Measurements from ENCODE around the gene AKAP8L.
"Not testable (repeated sequence)": the region's sequence is repeated elsewhere in the genome, so short reads cannot be mapped to it uniquely, and the experiment has no call there.

The AKAP8L gene

DNA sequence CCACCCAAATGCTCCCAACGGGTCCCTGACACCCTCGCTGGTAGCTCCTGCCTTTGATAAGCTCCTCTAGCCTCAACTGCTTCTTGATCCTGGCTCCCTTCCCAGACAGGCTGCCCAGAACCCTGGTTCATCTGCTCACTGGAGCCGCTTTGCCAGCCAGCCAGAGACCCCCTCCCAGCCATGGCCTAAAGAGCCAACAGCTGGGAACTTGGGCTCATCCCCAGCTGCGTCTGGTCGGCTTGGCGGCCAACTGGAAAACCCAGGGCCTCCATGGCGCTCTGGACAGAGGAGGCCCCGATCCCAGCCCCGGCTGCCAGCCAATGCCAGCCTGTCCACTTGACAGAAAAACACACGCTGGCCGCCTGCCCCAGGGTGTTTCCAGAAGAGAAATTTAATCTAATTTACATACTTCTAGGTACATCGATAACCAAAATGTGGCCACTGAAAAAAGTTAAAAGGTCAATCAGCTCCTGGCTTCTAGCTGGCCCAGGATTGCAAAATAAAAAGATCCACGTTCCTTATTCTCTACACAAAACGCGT is 3.0 kb upstream of the AKAP8L start:
- no peak for FAIRE-seq
- DNase-seq (ENCODE audit: insufficient read length, low spot score): no peak
- TF ChIP-seq, protein P1, sequence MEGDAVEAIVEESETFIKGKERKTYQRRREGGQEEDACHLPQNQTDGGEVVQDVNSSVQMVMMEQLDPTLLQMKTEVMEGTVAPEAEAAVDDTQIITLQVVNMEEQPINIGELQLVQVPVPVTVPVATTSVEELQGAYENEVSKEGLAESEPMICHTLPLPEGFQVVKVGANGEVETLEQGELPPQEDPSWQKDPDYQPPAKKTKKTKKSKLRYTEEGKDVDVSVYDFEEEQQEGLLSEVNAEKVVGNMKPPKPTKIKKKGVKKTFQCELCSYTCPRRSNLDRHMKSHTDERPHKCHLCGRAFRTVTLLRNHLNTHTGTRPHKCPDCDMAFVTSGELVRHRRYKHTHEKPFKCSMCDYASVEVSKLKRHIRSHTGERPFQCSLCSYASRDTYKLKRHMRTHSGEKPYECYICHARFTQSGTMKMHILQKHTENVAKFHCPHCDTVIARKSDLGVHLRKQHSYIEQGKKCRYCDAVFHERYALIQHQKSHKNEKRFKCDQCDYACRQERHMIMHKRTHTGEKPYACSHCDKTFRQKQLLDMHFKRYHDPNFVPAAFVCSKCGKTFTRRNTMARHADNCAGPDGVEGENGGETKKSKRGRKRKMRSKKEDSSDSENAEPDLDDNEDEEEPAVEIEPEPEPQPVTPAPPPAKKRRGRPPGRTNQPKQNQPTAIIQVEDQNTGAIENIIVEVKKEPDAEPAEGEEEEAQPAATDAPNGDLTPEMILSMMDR (IDR thresholded peaks at IDR 0.05; ENCODE audit: insufficient read depth, missing control alignments): no peak

DNA sequence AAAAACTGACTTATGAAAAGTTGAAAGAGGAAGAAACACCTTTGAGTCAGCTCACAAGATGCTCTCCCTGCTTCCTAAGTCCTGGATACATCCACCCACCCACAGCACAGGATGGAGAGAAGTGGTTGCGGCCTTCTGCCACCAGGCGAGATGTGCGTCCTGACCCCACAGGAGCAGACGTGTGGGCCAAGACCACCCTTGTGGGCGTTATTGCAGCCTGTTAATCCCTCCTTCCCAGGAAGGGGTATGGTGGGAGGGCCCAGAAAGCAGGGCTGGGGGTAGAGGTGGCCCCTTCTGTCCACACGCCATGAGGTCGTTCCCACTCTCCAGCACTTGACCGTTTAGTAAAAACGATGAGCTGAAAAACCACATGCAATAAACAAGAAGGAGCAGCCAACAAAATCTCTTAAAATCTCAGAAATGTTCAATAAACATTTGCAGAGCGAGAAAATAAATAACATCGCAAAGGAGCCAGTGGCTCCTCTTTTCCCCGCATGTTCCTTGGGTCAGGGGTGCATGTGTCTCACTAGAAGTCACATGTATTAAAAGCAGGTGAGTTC is 2.4 kb upstream of the AKAP8L start:
- TF ChIP-seq, protein P1 (IDR thresholded peaks at IDR 0.05; ENCODE audit: insufficient read depth, missing control alignments): no peak
- no peak for DNase-seq (ENCODE audit: insufficient read length, low spot score)
- no peak for FAIRE-seq

DNA sequence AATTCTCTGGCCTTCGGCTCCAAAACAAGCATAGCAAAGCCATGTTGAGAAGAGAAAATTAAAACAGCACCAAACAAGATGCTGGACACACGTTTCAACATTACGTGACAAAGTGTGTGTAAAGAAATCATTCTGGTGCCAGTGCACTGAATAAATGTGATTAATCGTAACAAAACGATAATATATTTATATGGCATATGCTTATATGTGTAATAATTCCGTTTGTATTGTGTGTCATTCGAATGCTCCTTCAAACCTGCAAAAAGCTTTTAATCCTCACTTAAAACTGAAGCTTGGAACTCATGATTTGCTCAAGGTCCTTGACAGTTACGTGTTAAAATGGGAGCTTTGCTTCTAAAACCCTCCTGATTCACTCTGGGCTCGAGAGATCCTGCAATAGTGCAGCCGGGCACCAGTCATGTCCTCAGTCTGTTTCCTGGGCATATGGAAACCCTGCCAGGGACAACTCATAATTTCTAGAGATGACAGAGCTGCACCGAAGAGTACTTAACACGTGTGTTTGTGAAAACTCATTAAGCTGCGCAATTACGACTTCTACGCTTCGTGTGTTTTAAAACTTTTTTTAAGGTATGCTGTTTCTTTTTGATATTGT is 731 bp upstream of the AKAP8L start:
- TF ChIP-seq, protein P1 (IDR thresholded peaks at IDR 0.05; ENCODE audit: insufficient read depth, missing control alignments): no peak
- FAIRE-seq (no peak), DNase-seq (ENCODE audit: insufficient read length, low spot score) (no peak)

DNA sequence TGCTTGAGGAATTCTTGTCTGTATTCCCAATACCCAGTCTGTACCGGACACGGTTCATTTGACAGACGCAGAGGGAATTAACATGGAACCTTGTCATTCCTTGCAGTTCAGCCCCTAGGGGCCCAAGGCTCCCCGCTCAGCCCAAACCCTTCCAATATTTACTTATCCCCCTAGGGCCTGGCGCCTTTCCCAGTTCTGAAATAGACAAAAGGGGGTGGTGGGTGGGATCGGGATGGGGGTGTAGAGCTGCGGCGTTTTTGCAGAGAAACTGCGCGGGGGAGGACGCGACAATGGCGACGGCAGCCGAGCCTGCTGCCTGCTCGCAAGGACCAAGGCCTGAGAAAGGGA is 583 bp downstream of the AKAP8L start:
- TF ChIP-seq, protein P1 (IDR thresholded peaks at IDR 0.05; ENCODE audit: insufficient read depth, missing control alignments): no peak
- DNase-seq (ENCODE audit: insufficient read length, low spot score) (no peak), FAIRE-seq (no peak)

DNA sequence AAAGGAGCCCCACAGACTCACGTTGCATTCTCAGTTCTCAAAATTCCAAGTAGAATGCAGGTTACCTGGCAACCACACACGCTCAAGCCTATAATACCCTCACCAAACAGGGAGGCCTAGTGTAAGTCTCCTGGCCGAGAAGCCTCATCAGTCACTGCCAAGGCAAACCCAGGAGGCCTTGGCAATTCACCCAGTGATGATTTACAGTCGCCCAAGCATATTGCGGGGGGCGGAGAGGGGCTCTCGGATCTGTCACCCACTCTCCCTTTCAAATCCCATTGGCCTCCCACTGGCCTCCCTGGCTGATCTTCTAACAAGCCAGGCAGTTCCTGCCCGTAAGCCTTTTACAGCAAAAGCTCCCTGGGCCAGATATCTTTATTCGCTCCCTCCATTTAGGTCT is 1.1 kb downstream of the AKAP8L start:
- DNase-seq (ENCODE audit: insufficient read length, low spot score): no peak
- TF ChIP-seq, protein P1 (IDR thresholded peaks at IDR 0.05; ENCODE audit: insufficient read depth, missing control alignments): no peak
- no peak for FAIRE-seq

DNA sequence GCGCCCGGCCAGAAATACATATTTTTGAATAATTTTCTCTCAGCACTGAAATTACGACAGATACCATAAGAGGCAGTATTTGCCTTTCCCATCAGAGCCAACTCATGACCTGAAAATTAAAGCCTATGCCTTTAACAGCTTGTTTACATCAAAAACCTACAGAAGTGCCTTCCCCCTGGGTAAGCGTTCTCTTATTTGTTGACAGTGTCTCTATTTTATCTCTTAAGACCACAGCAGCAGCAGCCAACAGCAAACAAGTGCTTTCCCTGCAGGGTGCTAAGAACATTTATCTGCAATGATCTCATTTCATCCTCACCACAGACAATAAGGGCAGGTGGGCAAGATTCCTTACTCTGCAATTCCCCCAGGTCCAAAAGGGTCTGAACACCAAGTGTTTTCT is 6.0 kb downstream of the AKAP8L start:
- DNase-seq (ENCODE audit: insufficient read length, low spot score) (no peak), FAIRE-seq (no peak)
- TF ChIP-seq, protein P1 (IDR thresholded peaks at IDR 0.05; ENCODE audit: insufficient read depth, missing control alignments): no peak

DNA sequence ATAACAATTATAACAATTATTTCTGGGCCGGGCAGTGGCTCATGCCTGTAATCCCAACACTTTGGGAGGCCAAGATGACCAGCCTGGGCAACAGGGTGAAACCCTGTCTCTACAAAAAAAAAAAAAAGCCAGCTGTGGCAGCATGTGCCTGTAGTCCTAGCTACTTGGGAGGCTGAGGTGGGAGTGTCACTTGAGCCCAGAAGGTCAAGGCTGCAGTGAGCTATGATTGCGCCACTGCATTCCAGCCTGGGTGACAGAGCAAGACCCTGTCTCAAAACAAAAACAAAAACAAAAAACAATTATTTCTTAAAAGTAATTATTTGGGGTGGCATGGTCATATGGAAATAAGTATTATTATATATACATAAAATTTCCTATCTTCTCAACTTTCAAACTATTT is 7.4 kb downstream of the AKAP8L start:
- not testable (repeated sequence) for FAIRE-seq; DNase-seq (ENCODE audit: insufficient read length, low spot score)
